Kidney (tissue), 14 donors: ENCODE results near the gene PPIF. TPM values are rescaled to one million over a fixed set of nuclear protein-coding genes. Genes with fewer than 3 reads are reported as not detected.

Experiments
- DNase-seq, 5 donors: peaks; one replicate each; pipeline ENCODE4 v3.0.0-alpha.2; 2013 to 2020
- FAIRE-seq: peaks from 2 replicates; lab custom pipeline; 2012; peaks lifted over from hg19 to GRCh38; lab: Jason Lieb, UNC
- H3K27ac ChIP-seq, 2 donors: one replicate each; pipeline ENCODE4 v1.7.0; 2013; ENCODE audit warnings: low read depth in 2 of 2, low read length in 2 of 2, inconsistent platforms in 1 of 2
- H3K27me3 ChIP-seq: one replicate; pipeline ENCODE4 v1.7.1; 2013; ENCODE audit warnings: low read length, inconsistent platforms; ENCODE audit not compliant: control insufficient read depth, insufficient read depth
- H3K36me3 ChIP-seq, 3 donors: one replicate each; pipeline versions ENCODE4 v1.7.0 to v1.7.1; 2013; ENCODE audit warnings: low read length in 3 of 3, control low read depth in 1 of 3, inconsistent platforms in 1 of 3; ENCODE audit not compliant: insufficient read depth in 3 of 3, control insufficient read depth in 2 of 3
- H3K4me1 ChIP-seq, 3 donors: one replicate each; pipeline versions ENCODE4 v1.7.0 to v1.7.1; 2013; ENCODE audit warnings: low read length in 3 of 3, inconsistent platforms in 1 of 3, low read depth in 1 of 3; ENCODE audit not compliant: control insufficient read depth in 2 of 3, insufficient read depth in 2 of 3
- H3K4me3 ChIP-seq, 3 donors: one replicate each; pipeline versions ENCODE4 v1.7.0 to v1.8.1; 2013; ENCODE audit warnings: low read length in 3 of 3, control low read depth in 1 of 3, inconsistent platforms in 1 of 3
- H3K9ac ChIP-seq, 3 donors: one replicate each; pipeline versions ENCODE4 v1.7.0 to v1.7.1; 2013; ENCODE audit warnings: low read length in 3 of 3, control low read depth in 1 of 3, inconsistent platforms in 1 of 3
- H3K9me3 ChIP-seq, 3 donors: one replicate each; pipeline versions ENCODE4 v1.7.0 to v1.7.1; 2013; ENCODE audit warnings: low read length in 3 of 3, control low read depth in 1 of 3, inconsistent platforms in 1 of 3; ENCODE audit not compliant: control insufficient read depth in 2 of 3, insufficient read depth in 1 of 3
- CTCF ChIP-seq: IDR thresholded peaks from 3 replicates; pipeline ENCODE4 v1.5.1; 2012; ENCODE audit warnings: mild to moderate bottlenecking, moderate library complexity, borderline replicate concordance; ENCODE audit not compliant: insufficient read depth; ENCODE audit errors: extremely low read depth
- intact Hi-C: fragments of 100-400 bp; cut with DNase I; formaldehyde crosslinking; loops from one replicate; pipeline ENCODE4 v1.11.1; 2022
- polyA plus RNA-seq: library from polyadenylated mRNA; stranded (reverse); fragments of 350-450 nt; fragmentation: Illumina TruSeq; extraction: RNeasy Lipid Tissue Mini Kit (QIAGEN cat#74804); gene quantifications from one replicate; pipeline ENCODE4 v1.2.3, GENCODE V29; 2014; ENCODE audit warnings: low read depth, low replicate concordance; ENCODE audit not compliant: insufficient read depth
- total RNA-seq: library from RNA; stranded (reverse); fragmentation: NEBNext Ultra II Directional; extraction: Animal tissue kit (Norgen Biotek cat#: 25700); gene quantifications from one replicate; pipeline ENCODE4 v1.2.1, GENCODE V29; 2021
- donor health status: control.
- donor health status: control.
- donor health status: control.
- donor health status: control.
- donor health status: control.
- donor health status: DM: yes; HTN: yes; CAD: no.
- donor health status: Normal renal cell carcinoma (clear cell type).

Gene PPIF
- total and polyA plus RNA-seq, 2 donors from 2014 or later: 36.7 to 120 TPM

- Histone ChIP-seq H3K9ac (no peak overlapping the region), H3K4me1 (no peaks in the 10 kb centered on the region), H3K27me3 (no peaks in the 10 kb centered on the region), H3K9me3 (no peaks in the 10 kb centered on the region), H3K4me3 (no peak overlapping the region), H3K27ac (no peak overlapping the region), H3K36me3 (peaks cover 5 to 26% (median 14%) of the 10 kb centered on the region in 3 donors)
- DNase-seq: no peak
- TF ChIP-seq CTCF: no peak
- intact Hi-C loops: no loop called here
- no peak for FAIRE-seq
Observed at GRCh38 chr10:79357180-79357579, 9.9 kb downstream of the PPIF start.

GRCh38 chr10:79358811-79359210, 11.5 kb downstream of the PPIF start:
- FAIRE-seq: no peak
- no peak overlapping the region for H3K27ac ChIP-seq
- H3K4me3 ChIP-seq: no peak overlapping the region
- DNase-seq: no peak
- no peak for TF ChIP-seq CTCF
- no peaks in the 10 kb centered on the region for H3K9me3 ChIP-seq
- peaks cover 4 to 10% (median 9%) of the 10 kb centered on the region in 3 donors for H3K36me3 ChIP-seq
- no peaks in the 10 kb centered on the region for H3K4me1 ChIP-seq
- intact Hi-C loops: no loop called here
- no peak overlapping the region for H3K9ac ChIP-seq
- no peaks in the 10 kb centered on the region for H3K27me3 ChIP-seq

GRCh38 chr10:79359816-79360498, 12.7 kb downstream of the PPIF start:
- Histone ChIP-seq H3K4me1 (no peaks in the 10 kb centered on the region), H3K27ac (no peak overlapping the region), H3K27me3 (no peaks in the 10 kb centered on the region), H3K36me3 (no peaks in the 10 kb centered on the region), H3K9ac (no peak overlapping the region), H3K9me3 (no peaks in the 10 kb centered on the region), H3K4me3 (no peak overlapping the region)
- intact Hi-C loops: no loop called here
- DNase-seq (no peak), FAIRE-seq (no peak)
- TF ChIP-seq CTCF: no peak
